Urinary bladder (tissue), 4 donors: Measurements from ENCODE around the gene MPPED2. TPM values are rescaled to one million over a fixed set of nuclear protein-coding genes. Genes with fewer than 3 reads are reported as not detected.

Source experiments
- DNase-seq: peaks from one replicate; pipeline ENCODE4 v3.0.0-alpha.2; 2015; ENCODE audit errors: extremely low spot score
- H3K27ac ChIP-seq: one replicate; pipeline ENCODE4 v1.5.1; 2013; ENCODE audit warnings: low read depth, mild to moderate bottlenecking, moderate library complexity
- H3K36me3 ChIP-seq: one replicate; pipeline ENCODE4 v1.6.1; 2013; ENCODE audit warnings: mild to moderate bottlenecking, moderate library complexity; ENCODE audit not compliant: insufficient read depth
- H3K4me1 ChIP-seq: one replicate; pipeline ENCODE4 v1.6.1; 2013; ENCODE audit warnings: mild to moderate bottlenecking, moderate library complexity; ENCODE audit not compliant: insufficient read depth
- H3K4me3 ChIP-seq: one replicate; pipeline ENCODE4 v1.5.1; 2013; ENCODE audit warnings: low read depth, low read length
- WGBS: extraction: QIAGEN DNeasy Blood & Tissue Kit; methylation state at CpG from one replicate; pipeline ENCODE4 v1.1.7; 2013; 5-methylcytosine and 5-hydroxymethylcytosine counted together
- polyA plus RNA-seq: library from polyadenylated mRNA; stranded (reverse); fragments of 200-250 nt; gene quantifications from one replicate; pipeline ENCODE4 v1.2.3, GENCODE V29; 2013
- total RNA-seq: library from RNA; depleted of rRNA; stranded (reverse); fragments of >200 nt; gene quantifications from one replicate; pipeline ENCODE4 v1.2.3, GENCODE V29; 2014
- donor health status: healthy with polysubstance abuse.
- donor health status: healthy.

Gene MPPED2
- total and polyA plus RNA-seq, 2 donors: 3.0 to 25.7 TPM

DNA sequence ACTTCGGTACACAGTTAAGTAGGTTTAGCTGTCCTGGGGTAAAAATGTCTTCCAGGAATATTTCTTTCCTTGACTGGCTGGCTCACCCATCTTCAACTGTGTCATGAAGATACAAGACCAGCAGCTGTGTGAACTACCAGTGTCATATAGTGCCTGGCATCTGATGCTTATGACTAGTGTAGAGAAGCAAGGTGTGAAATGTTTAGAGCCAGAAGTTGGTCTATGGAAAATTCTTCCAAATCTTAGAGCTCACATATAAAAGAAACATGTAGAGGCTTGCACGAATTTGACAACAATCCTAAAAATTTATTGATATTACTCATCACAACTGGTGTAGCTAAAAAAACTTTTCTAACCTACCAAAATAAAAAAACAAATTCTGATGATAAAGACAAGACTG, 208.8 kb downstream of the MPPED2 start:
- no peaks in the 10 kb centered on the region for H3K36me3 ChIP-seq
- no peaks in the 10 kb centered on the region for H3K4me1 ChIP-seq
- H3K27ac ChIP-seq: no peak overlapping the region
- 79% methylated on average over 2 of the region's 2 CpGs for WGBS
- no peak for DNase-seq
- no peak overlapping the region for H3K4me3 ChIP-seq

GRCh38 chr11:30370164-30370563, 216.0 kb downstream of the MPPED2 start:
- no peak overlapping the region for H3K27ac ChIP-seq
- H3K36me3 ChIP-seq: no peaks in the 10 kb centered on the region
- 80% methylated on average over 1 of the region's 1 CpG for WGBS
- no peaks in the 10 kb centered on the region for H3K4me1 ChIP-seq
- no peak for DNase-seq
- H3K4me3 ChIP-seq: no peak overlapping the region

DNA sequence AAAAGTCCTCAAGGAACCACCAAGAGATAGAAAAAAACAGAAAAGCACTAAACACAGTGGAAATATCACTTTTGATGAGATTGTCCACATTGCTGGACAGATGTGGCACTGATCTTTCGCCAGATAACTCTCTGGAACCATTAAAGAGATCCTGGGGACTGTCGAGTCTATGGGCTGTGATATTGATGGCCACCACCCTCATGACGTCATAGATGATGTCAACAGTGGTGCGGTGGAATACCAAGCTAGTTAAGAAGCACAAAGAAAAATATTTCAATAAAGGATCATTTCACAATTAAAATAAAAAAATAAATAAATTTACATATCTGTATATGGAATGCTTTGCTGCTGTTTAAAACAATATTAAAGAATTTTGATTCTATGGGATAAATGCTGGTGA, 217.8 kb downstream of the MPPED2 start:
- no peak overlapping the region for H3K27ac ChIP-seq
- H3K4me1 ChIP-seq: no peaks in the 10 kb centered on the region
- WGBS: 88% methylated on average over 4 of the region's 4 CpGs
- H3K36me3 ChIP-seq: no peaks in the 10 kb centered on the region
- DNase-seq: no peak
- no peak overlapping the region for H3K4me3 ChIP-seq

DNA sequence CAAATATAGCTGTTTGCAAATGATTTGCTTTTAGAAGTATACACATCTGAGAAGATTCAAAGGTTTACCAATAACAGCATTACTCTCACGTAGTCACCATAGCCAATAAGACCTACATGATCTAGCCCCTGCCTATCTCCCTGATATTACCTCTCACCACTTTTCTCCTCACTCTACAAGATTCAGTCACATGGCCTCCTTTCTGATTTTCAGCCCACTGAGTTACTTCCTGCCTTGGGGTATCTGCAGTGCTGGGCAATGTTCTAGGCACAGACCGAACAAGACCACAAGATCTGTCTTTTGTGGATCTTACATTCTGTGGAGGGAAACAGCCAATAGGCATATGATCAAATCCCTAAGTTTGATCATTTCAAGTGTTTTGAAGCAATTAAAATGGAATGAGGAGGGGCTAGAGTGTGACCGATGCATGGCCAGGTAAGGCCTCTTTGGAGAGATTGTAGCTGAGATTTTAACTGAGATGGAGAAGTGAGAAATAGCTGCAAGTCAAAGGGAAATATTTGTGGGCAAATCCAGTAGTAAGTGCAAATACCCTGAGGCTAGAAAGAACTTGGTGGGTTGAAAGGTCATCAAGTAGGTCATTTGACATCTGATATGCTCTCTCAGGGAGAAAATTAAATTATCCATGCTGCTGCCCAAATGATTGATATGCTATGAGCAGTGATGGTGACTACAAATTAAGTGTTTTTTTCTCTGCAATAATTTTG, 220.2 kb downstream of the MPPED2 start:
- WGBS: 92% methylated on average over 3 of the region's 3 CpGs
- no peak for DNase-seq
- H3K4me1 ChIP-seq: no peaks in the 10 kb centered on the region
- H3K36me3 ChIP-seq: no peaks in the 10 kb centered on the region
- no peak overlapping the region for H3K4me3 ChIP-seq
- no peak overlapping the region for H3K27ac ChIP-seq

GRCh38 chr11:30364837-30365482, 221.2 kb downstream of the MPPED2 start:
- no peak for DNase-seq
- 84% methylated on average over 9 of the region's 9 CpGs for WGBS
- no peak overlapping the region for H3K27ac ChIP-seq
- no peaks in the 10 kb centered on the region for H3K36me3 ChIP-seq
- H3K4me1 ChIP-seq: no peaks in the 10 kb centered on the region
- no peak overlapping the region for H3K4me3 ChIP-seq

GRCh38 chr11:30364139-30364836, 221.9 kb downstream of the MPPED2 start:
- 30% methylated on average over 7 of the region's 7 CpGs for WGBS
- Histone ChIP-seq H3K4me3 (no peak overlapping the region), H3K27ac (no peak overlapping the region), H3K4me1 (no peaks in the 10 kb centered on the region), H3K36me3 (no peaks in the 10 kb centered on the region)
- no peak for DNase-seq

GRCh38 chr11:30360741-30361140, 225.4 kb downstream of the MPPED2 start:
- no peak for DNase-seq
- Histone ChIP-seq H3K4me1 (no peaks in the 10 kb centered on the region), H3K4me3 (no peak overlapping the region), H3K36me3 (no peaks in the 10 kb centered on the region), H3K27ac (no peak overlapping the region)
